Measurements from ENCODE around the gene ATRAID. TPM values are rescaled to one million over a fixed set of nuclear protein-coding genes. Genes with fewer than 3 reads are reported as not detected.

ATRAID gene
- total and polyA plus RNA-seq, 10 of the 15 experiments (the other 5 are each of a cell fraction or from before 2014, with no cell fraction given): 65.6 to 180 (median 120) TPM

DNA sequence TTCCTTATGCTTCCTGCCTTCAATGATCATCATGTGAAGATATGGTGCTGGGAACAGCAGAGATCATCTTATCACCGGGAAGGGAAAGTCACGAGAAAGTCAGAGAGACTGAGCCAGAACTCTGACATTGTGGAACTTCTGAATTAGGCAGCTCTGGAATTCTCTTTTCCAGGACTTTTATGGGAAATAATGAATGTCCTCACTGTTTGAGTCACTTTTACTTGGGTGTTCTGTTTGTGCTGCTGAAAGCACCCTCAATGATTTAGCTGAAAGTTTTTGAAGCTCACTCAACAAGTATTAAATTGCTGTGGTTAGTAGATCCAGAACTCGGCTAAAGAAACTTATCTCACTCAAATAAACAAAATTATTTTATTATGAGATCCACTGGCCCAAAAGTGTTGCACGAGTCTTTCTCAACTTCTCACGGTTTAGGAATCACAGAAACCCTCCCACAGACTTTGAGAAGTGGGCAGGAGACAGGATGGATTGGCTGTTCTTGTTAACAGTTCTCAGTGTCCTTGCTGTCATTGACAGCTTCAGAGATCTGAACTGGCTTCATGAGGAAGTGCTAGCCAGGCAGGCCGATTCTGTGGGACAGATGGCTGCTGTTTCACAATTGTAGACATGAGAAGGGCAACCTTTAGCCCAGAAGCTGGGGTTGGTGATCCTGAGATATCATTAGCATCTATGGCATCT, 26.4 kb upstream of the ATRAID start:
- FAIRE-seq: no peak
- intact Hi-C loops (cut with micrococcal nuclease; ENCODE audit: unreplicated experiment) (no loop called here), in situ Hi-C loops (cut with MboI) (no loop called here)
- CTCF ChIA-PET: interaction anchor here (0.8 to 1.7 kb wide), 3 partner anchors 10 to 24 kb away, joined by 3 read pairs; no protein-coding TSS in a partner anchor
- H2AFZ ChIP-seq (ENCODE audit: control insufficient read depth, low read depth, low read length): peak overlapping the region; percentile 18; the same call in 1 of the 2 replicates
- no TSS peak for BruUV-seq (replicated peaks)
- DNase-seq (ENCODE audit: low read depth, low spot score): no peak
- ATAC-seq: no peak
- no peak overlapping the region for H3K27ac ChIP-seq (ENCODE audit: control insufficient read depth, insufficient read depth)
- no peaks in the 10 kb centered on the region for H3K79me2 ChIP-seq (ENCODE audit: control insufficient read depth, insufficient read depth, low read length)
- no peak for TF ChIP-seq KAT2A (conservative IDR thresholded peaks at IDR 0.05; ENCODE audit: control insufficient read depth, low read depth, low read length)
- TF ChIP-seq SPI1 (IDR thresholded peaks at IDR 0.05; ENCODE audit: borderline replicate concordance, insufficient read depth, low read depth, low read length): peak; percentile 27; the same call in 1 of the 2 replicates
- no peak for TF ChIP-seq POU2F2 (IDR thresholded peaks at IDR 0.05; ENCODE audit: borderline replicate concordance, low read depth, low read length)
- H3K9ac ChIP-seq (ENCODE audit: control insufficient read depth, insufficient read depth, low read length): no peak overlapping the region
- no peaks in the 10 kb centered on the region for H3K9me3 ChIP-seq (replicated peaks; ENCODE audit: control insufficient read depth, insufficient read depth, low read length)
- no peaks in the 10 kb centered on the region for H3K36me3 ChIP-seq (ENCODE audit: control insufficient read depth in 2 of 2, insufficient read depth in 2 of 2, low read length in 1 of 2)
- no peaks in the 10 kb centered on the region for H3K27me3 ChIP-seq (replicated peaks in 1 of 2; ENCODE audit: control insufficient read depth in 2 of 2, insufficient read depth in 2 of 2, low read length in 1 of 2)
- RAD21 ChIA-PET (ENCODE audit: unreplicated experiment): interaction anchor here (1.4 kb wide), 1 partner anchor 15 kb away, joined by 3 read pairs; no protein-coding TSS in a partner anchor
- no peak overlapping the region for H3K4me3 ChIP-seq
- SMC1A ChIA-PET (ENCODE audit: uncharacterized antibody, unreplicated experiment): interaction anchor here (0.9 kb wide), 1 partner anchor 79 kb away, joined by 4 read pairs; no protein-coding TSS in a partner anchor
- WGBS (ENCODE audit: insufficient coverage, insufficient replicate concordance, low lambda C conversion rate, missing lambda C conversion rate): 30% methylated on average over 6 of the region's 6 CpGs
- POLR2A ChIA-PET: no interaction called here
- H3K4me1 ChIP-seq (ENCODE audit: control insufficient read depth, insufficient read depth, low read length): no peaks in the 10 kb centered on the region
- H3K4me2 ChIP-seq (ENCODE audit: control insufficient read depth, insufficient read depth): no peak overlapping the region
- no peaks in the 10 kb centered on the region for H4K20me1 ChIP-seq (ENCODE audit: control insufficient read depth, insufficient read depth)

DNA sequence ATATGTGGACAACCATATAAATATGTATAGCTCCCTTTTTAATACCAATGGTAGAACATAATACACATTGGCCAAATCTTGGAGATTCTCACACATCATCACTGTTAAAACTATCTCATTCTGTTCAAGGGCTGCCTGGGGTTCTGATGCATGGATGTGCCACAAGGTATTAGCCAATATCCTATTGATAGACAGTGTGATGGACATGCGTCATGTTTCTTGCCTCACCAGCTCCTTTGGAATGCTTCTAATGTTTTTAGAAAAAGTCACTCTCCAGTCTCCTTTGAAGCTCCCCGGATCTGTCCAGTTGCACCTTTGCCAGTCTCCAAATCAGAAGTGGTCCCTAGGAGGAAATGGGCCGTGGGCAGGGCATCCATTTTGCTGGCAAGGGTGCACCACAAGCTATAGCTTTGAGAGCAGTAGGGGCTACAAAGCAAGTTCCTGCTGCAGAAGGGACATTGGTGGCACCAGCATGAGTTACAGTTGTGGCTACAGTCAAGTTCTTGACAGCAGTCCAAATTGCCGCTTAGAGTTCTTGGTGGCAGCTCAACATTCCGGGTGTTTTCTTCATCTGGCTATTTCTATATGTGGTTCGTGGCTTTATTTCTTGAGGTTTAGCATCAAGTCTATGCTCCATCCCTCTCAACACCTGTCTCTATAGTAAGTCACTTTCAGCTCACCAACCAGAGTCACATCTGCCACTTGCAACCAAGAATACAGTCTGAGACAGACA, 25.1 kb upstream of the ATRAID start:
- SMC1A ChIA-PET (ENCODE audit: uncharacterized antibody, unreplicated experiment): interaction anchor here (1.4 kb wide), 1 partner anchor 93 kb away, joined by 4 read pairs; no protein-coding TSS in a partner anchor
- no peak for TF ChIP-seq JUNB (IDR thresholded peaks at IDR 0.05)
- TF ChIP-seq EGR1 (IDR thresholded peaks at IDR 0.05; ENCODE audit: borderline replicate concordance in 1 of 2, low read depth in 2 of 2, low read length in 2 of 2): no peak
- TF ChIP-seq TCF7 (IDR thresholded peaks at IDR 0.05; ENCODE audit: borderline replicate concordance): no peak
- TF ChIP-seq, protein P1, sequence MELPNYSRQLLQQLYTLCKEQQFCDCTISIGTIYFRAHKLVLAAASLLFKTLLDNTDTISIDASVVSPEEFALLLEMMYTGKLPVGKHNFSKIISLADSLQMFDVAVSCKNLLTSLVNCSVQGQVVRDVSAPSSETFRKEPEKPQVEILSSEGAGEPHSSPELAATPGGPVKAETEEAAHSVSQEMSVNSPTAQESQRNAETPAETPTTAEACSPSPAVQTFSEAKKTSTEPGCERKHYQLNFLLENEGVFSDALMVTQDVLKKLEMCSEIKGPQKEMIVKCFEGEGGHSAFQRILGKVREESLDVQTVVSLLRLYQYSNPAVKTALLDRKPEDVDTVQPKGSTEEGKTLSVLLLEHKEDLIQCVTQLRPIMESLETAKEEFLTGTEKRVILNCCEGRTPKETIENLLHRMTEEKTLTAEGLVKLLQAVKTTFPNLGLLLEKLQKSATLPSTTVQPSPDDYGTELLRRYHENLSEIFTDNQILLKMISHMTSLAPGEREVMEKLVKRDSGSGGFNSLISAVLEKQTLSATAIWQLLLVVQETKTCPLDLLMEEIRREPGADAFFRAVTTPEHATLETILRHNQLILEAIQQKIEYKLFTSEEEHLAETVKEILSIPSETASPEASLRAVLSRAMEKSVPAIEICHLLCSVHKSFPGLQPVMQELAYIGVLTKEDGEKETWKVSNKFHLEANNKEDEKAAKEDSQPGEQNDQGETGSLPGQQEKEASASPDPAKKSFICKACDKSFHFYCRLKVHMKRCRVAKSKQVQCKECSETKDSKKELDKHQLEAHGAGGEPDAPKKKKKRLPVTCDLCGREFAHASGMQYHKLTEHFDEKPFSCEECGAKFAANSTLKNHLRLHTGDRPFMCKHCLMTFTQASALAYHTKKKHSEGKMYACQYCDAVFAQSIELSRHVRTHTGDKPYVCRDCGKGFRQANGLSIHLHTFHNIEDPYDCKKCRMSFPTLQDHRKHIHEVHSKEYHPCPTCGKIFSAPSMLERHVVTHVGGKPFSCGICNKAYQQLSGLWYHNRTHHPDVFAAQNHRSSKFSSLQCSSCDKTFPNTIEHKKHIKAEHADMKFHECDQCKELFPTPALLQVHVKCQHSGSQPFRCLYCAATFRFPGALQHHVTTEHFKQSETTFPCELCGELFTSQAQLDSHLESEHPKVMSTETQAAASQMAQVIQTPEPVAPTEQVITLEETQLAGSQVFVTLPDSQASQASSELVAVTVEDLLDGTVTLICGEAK (IDR thresholded peaks at IDR 0.05; ENCODE audit: borderline replicate concordance): no peak
- no peak for TF ChIP-seq MTA2 (IDR thresholded peaks at IDR 0.05; ENCODE audit: low read depth)
- no peak for TF ChIP-seq LARP7 (IDR thresholded peaks at IDR 0.05)

More for the DNA sequence above, 25.1 kb upstream of the ATRAID start:
- H3K27ac ChIP-seq (ENCODE audit: control insufficient read depth, insufficient read depth): no peak overlapping the region
- 20% methylated on average over 6 of the region's 6 CpGs for WGBS (ENCODE audit: insufficient coverage, insufficient replicate concordance, low lambda C conversion rate, missing lambda C conversion rate)
- CTCF ChIA-PET: interaction anchor here (0.5 to 1.5 kb wide), 3 partner anchors 11 to 293 kb away, joined by 3 to 5 read pairs (median 4); partner anchors contain the start of gene PREB
- no peaks in the 10 kb centered on the region for H3K79me2 ChIP-seq (ENCODE audit: control insufficient read depth, insufficient read depth, low read length)
- H3K9ac ChIP-seq (ENCODE audit: control insufficient read depth, insufficient read depth, low read length): no peak overlapping the region
- FAIRE-seq (no peak), DNase-seq (ENCODE audit: low read depth, low spot score) (no peak), ATAC-seq (no peak)
- in situ Hi-C loops (cut with MboI): no loop called here
- intact Hi-C loops (cut with micrococcal nuclease; ENCODE audit: unreplicated experiment): no loop called here
- no peaks in the 10 kb centered on the region for H3K9me3 ChIP-seq (replicated peaks; ENCODE audit: control insufficient read depth, insufficient read depth, low read length)
- H3K4me2 ChIP-seq (ENCODE audit: control insufficient read depth, insufficient read depth): no peak overlapping the region
- RAD21 ChIA-PET (ENCODE audit: unreplicated experiment): no interaction called here
- no peak overlapping the region for H3K4me3 ChIP-seq
- H4K20me1 ChIP-seq (ENCODE audit: control insufficient read depth, insufficient read depth): no peaks in the 10 kb centered on the region
- no peaks in the 10 kb centered on the region for H3K36me3 ChIP-seq (ENCODE audit: control insufficient read depth in 2 of 2, insufficient read depth in 2 of 2, low read length in 1 of 2)
- POLR2A ChIA-PET: no interaction called here
- no peaks in the 10 kb centered on the region for H3K4me1 ChIP-seq (ENCODE audit: control insufficient read depth, insufficient read depth, low read length)
- H3K27me3 ChIP-seq (replicated peaks in 1 of 2; ENCODE audit: control insufficient read depth in 2 of 2, insufficient read depth in 2 of 2, low read length in 1 of 2): no peaks in the 10 kb centered on the region
- BruUV-seq (replicated peaks): no TSS peak
- no peak overlapping the region for H2AFZ ChIP-seq (ENCODE audit: control insufficient read depth, low read depth, low read length)

Measured in GM12878 (cell line).